Measurements from ENCODE around the gene C15orf40.

GRCh38 chr15:82960766-82961165 lies 50.7 kb downstream of the C15orf40 start:
- TF ChIP-seq CTCF (IDR thresholded peaks at IDR 0.05; ENCODE audit: low read depth, low read length) = no peak
- no peak for TF ChIP-seq EZH2phosphoT487 (IDR thresholded peaks at IDR 0.05; ENCODE audit: low read depth)
